B cell (primary cell): ENCODE results near the gene GARIN5A. TPM values are rescaled to one million over a fixed set of nuclear protein-coding genes. Genes with fewer than 3 reads are reported as not detected.
A peak's percentile ranks its signal among the peaks of the same experiment; 100 is the strongest.

Experiments used
- ATAC-seq: fragments of 200-7000 bp; cut with Tn5 transposase; one replicate; pipeline ENCODE4 v1.10.0; 2021; ENCODE audit warnings: low read depth, mild to moderate bottlenecking, moderate number of reproducible peaks, moderate library complexity
- CTCF ChIA-PET: fragments of 350-600 bp; sonication (Branson Sonifier 250); formaldehyde crosslinking; loops from one replicate; lab custom pipeline; 2021; ENCODE audit warnings: antibody characterized with exemption, inconsistent platforms; lab: Charles Lee
- POLR2A ChIA-PET: fragments of 350-600 bp; sonication (Branson Sonifier 250); formaldehyde crosslinking; loops from one replicate; lab custom pipeline; 2021; ENCODE audit warnings: antibody characterized with exemption; lab: Charles Lee
- DNase-seq: peaks from one replicate; pipeline ENCODE4 v3.0.0; 2013
- H2AFZ ChIP-seq: 2 replicates; pipeline ENCODE4 v1.6.1; 2012; ENCODE audit warnings: mild to moderate bottlenecking, low read depth, low read length; ENCODE audit not compliant: insufficient read depth, poor library complexity, severe bottlenecking
- H3K27ac ChIP-seq, 2 donors: 1 replicate in 1 of 2; 2 replicates in 1 of 2; pipeline ENCODE4 v1.5.1; 2012 to 2013; ENCODE audit warnings: low read length in 2 of 2, mild to moderate bottlenecking in 2 of 2, moderate library complexity in 1 of 2
- H3K27me3 ChIP-seq, 4 experiments: fragments of 200-600 bp in 1 of 4; sonication (generic) in 1 of 4; replicated peaks in 1 of 4; 1 replicate in 2 of 4; 2 replicates in 2 of 4; pipeline versions ENCODE4 v1.6.1 to v1.7.0; 2013 to 2016; ENCODE audit warnings: low read length in 3 of 4, mild to moderate bottlenecking in 2 of 4, mixed read lengths in 1 of 4, moderate library complexity in 1 of 4; ENCODE audit not compliant: insufficient read depth in 4 of 4, control insufficient read depth in 3 of 4; ENCODE audit errors: control extremely low read depth in 1 of 4
- H3K36me3 ChIP-seq, 2 experiments: replicated peaks in 1 of 2; 1 replicate in 1 of 2; 2 replicates in 1 of 2; pipeline versions ENCODE4 v1.6.1 to v1.7.1; 2013; ENCODE audit warnings: low read length in 1 of 2; ENCODE audit not compliant: insufficient read depth in 2 of 2, control insufficient read depth in 1 of 2; ENCODE audit errors: control extremely low read depth in 1 of 2, extremely low read depth in 1 of 2
- H3K4me1 ChIP-seq, 2 donors: fragments of 200-600 bp in 1 of 2; sonication (generic) in 1 of 2; 1 replicate in 1 of 2; 2 replicates in 1 of 2; pipeline versions ENCODE4 v1.5.1 to v1.6.1; 2013 to 2017; ENCODE audit warnings: low read length in 2 of 2; ENCODE audit not compliant: control insufficient read depth in 2 of 2, insufficient read depth in 2 of 2
- H3K4me2 ChIP-seq: replicated peaks from 2 replicates; pipeline ENCODE3; 2012; ENCODE audit warnings: mild to moderate bottlenecking, low read depth, low read length; ENCODE audit not compliant: poor library complexity, severe bottlenecking
- H3K4me3 ChIP-seq, 5 experiments: fragments of 200-600 bp in 1 of 5; sonication (generic) in 1 of 5; 1 replicate in 3 of 5; 2 replicates in 2 of 5; pipeline versions ENCODE4 v1.5.1 to v1.7.0; 2011 to 2016; ENCODE audit warnings: low read length in 4 of 5, mild to moderate bottlenecking in 4 of 5, low read depth in 2 of 5, control low read depth in 1 of 5, moderate library complexity in 1 of 5; ENCODE audit not compliant: insufficient read depth in 1 of 5; ENCODE audit errors: control extremely low read depth in 1 of 5, extremely low read depth in 1 of 5
- H3K79me2 ChIP-seq: fragments of 200-600 bp; sonication (generic); one replicate; pipeline ENCODE4 v1.6.0; 2016; ENCODE audit warnings: low read length; ENCODE audit not compliant: control insufficient read depth, insufficient read depth
- H3K9ac ChIP-seq: fragments of 200-600 bp; sonication (generic); 2 replicates; pipeline ENCODE4 v1.6.1; 2017; ENCODE audit warnings: mild to moderate bottlenecking, low read length, moderate library complexity
- H3K9me3 ChIP-seq, 3 donors: one replicate each; pipeline versions ENCODE4 v1.6.1 to v1.7.1; 2013; ENCODE audit warnings: low read length in 2 of 3; ENCODE audit not compliant: control insufficient read depth in 2 of 3, insufficient read depth in 1 of 3; ENCODE audit errors: control extremely low read depth in 1 of 3
- H4K20me1 ChIP-seq: 2 replicates; pipeline ENCODE4 v1.6.0; 2012; ENCODE audit warnings: mild to moderate bottlenecking, low read length; ENCODE audit not compliant: insufficient read depth, control insufficient read depth, poor library complexity, severe bottlenecking
- H3K27ac Mint-ChIP-seq: one replicate; pipeline ENCODE4 v1.8.0; 2021; ENCODE audit warnings: mixed read lengths
- H3K27me3 Mint-ChIP-seq: one replicate; pipeline ENCODE4 v1.8.0; 2021; ENCODE audit warnings: mixed read lengths
- H3K4me1 Mint-ChIP-seq: one replicate; pipeline ENCODE4 v1.8.0; 2021; ENCODE audit warnings: mixed read lengths
- H3K4me3 Mint-ChIP-seq: one replicate; pipeline ENCODE4 v1.8.0; 2021; ENCODE audit warnings: mixed read lengths
- H3K9me3 Mint-ChIP-seq: one replicate; pipeline ENCODE4 v1.8.0; 2022; ENCODE audit warnings: mixed read lengths; ENCODE audit not compliant: insufficient read depth
- EZH2 ChIP-seq: IDR thresholded peaks from 2 replicates; pipeline ENCODE4 v1.6.1; 2012; ENCODE audit warnings: borderline replicate concordance, low read depth, mild to moderate bottlenecking, moderate library complexity, low read length; ENCODE audit not compliant: insufficient read depth, poor library complexity, severe bottlenecking
- WGBS: methylation state at CpG from one replicate; pipeline ENCODE4 v1.1.5; 2013; ENCODE audit warnings: missing lambda C conversion rate; ENCODE audit not compliant: insufficient coverage; 5-methylcytosine and 5-hydroxymethylcytosine counted together
- intact Hi-C: fragments of 100-400 bp; cut with micrococcal nuclease; formaldehyde crosslinking; loops from one replicate; pipeline ENCODE4 v1.10.0; 2022
- polyA plus RNA-seq: library from polyadenylated mRNA; depleted of rRNA; stranded (reverse); fragments of >200 nt; gene quantifications from 2 replicates; pipeline ENCODE4 v1.2.3, GENCODE V29; 2012
- total RNA-seq, 2 donors: library from RNA; stranded (reverse); fragments of 120-200 nt in 1 of 2; gene quantifications; 1 replicate in 1 of 2; 2 replicates in 1 of 2; pipeline versions ENCODE4 v1.2.3 to v1.2.4, GENCODE V29; 2013 to 2022
- TF ChIP-seq, protein P1 (sequence below): fragments of 200-600 bp; IDR thresholded peaks from one replicate; pipeline ENCODE4 v1.8.0; 2022; ENCODE audit warnings: antibody characterized with exemption, mild to moderate bottlenecking

Gene GARIN5A
- total and polyA plus RNA-seq, 2 donors (not counting 1 experiment from before 2014, with no cell fraction given): 0.22 to 0.34 TPM

- H2AFZ ChIP-seq: peak overlapping the region; percentile 90
- H3K27me3 ChIP-seq: peaks cover 0 to 24% (median 2%) of the 10 kb centered on the region in 4 experiments
- Mint-ChIP-seq H3K27me3 (peaks cover 3% of the 10 kb centered on the region), H3K9me3 (no peaks in the 10 kb centered on the region), H3K4me3 (peak overlapping the region; percentile 96), H3K4me1 (peaks cover 17% of the 10 kb centered on the region), H3K27ac (peak overlapping the region; percentile 100)
- POLR2A ChIA-PET: interaction anchor here (0.6 to 1.2 kb wide), 8 partner anchors 51 to 294 kb away, joined by 3 to 10 read pairs (median 5); partner anchors contain the start of genes KCNC3, NR1H2 and POLD1
- peak overlapping the region; percentile 19 to 72 (median 57) for H3K4me3 ChIP-seq
- peak overlapping the region; percentile 87 to 98 for H3K27ac ChIP-seq
- CTCF ChIA-PET: interaction anchor here (0.8 to 1.7 kb wide), 5 partner anchors 33 to 182 kb away, joined by 3 to 6 read pairs (median 4); partner anchors contain the start of genes KCNC3 and POLD1
- H3K9me3 ChIP-seq: peaks cover 0 to 4% (median 0%) of the 10 kb centered on the region in 3 donors
- 12% methylated on average over 10 of the region's 10 CpGs for WGBS
- DNase-seq (no peak), ATAC-seq (no peak)
- H3K4me1 ChIP-seq: peaks cover 14 to 20% of the 10 kb centered on the region in 2 donors
- no peaks in the 10 kb centered on the region for H3K79me2 ChIP-seq
- intact Hi-C loops: loop anchor here (1.0 to 2.0 kb wide), 5 partner anchors 78 to 598 kb away; partner anchors contain the start of genes CTU1, MYBPC2 and NR1H2
- H3K36me3 ChIP-seq: no peaks in the 10 kb centered on the region
- H3K9ac ChIP-seq: peak overlapping the region; percentile 63
- TF ChIP-seq EZH2: no peak
- TF ChIP-seq, protein P1, sequence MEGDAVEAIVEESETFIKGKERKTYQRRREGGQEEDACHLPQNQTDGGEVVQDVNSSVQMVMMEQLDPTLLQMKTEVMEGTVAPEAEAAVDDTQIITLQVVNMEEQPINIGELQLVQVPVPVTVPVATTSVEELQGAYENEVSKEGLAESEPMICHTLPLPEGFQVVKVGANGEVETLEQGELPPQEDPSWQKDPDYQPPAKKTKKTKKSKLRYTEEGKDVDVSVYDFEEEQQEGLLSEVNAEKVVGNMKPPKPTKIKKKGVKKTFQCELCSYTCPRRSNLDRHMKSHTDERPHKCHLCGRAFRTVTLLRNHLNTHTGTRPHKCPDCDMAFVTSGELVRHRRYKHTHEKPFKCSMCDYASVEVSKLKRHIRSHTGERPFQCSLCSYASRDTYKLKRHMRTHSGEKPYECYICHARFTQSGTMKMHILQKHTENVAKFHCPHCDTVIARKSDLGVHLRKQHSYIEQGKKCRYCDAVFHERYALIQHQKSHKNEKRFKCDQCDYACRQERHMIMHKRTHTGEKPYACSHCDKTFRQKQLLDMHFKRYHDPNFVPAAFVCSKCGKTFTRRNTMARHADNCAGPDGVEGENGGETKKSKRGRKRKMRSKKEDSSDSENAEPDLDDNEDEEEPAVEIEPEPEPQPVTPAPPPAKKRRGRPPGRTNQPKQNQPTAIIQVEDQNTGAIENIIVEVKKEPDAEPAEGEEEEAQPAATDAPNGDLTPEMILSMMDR: no peak
- H4K20me1 ChIP-seq: no peaks in the 10 kb centered on the region
- peak overlapping the region; percentile 91 for H3K4me2 ChIP-seq
These were observed 34.0 kb upstream of the GARIN5A start for GRCh38 chr19:50510700-50511068.

GRCh38 chr19:50510121-50510670 is 33.5 kb upstream of the GARIN5A start:
- intact Hi-C loops: loop anchor here (2.0 kb wide), 1 partner anchor 77 kb away; the partner anchor contains the start of gene MYBPC2
- H3K9ac ChIP-seq: peak overlapping the region; percentile 63
- peak overlapping the region in 4 of 5 experiments; percentile 45 to 72 (median 62) for H3K4me3 ChIP-seq
- peak overlapping the region; percentile 91 for H3K4me2 ChIP-seq
- ChIA-PET POLR2A (no interaction called here), CTCF (interaction anchor here (0.7 kb wide), 1 partner anchor 142 kb away, joined by 3 read pairs; no protein-coding TSS in a partner anchor)
- ATAC-seq (no peak), DNase-seq (peak; percentile 49)
- no peaks in the 10 kb centered on the region for H3K9me3 Mint-ChIP-seq
- H3K36me3 ChIP-seq: no peaks in the 10 kb centered on the region
- peaks cover 3% of the 10 kb centered on the region for H3K27me3 Mint-ChIP-seq
- peaks cover 17% of the 10 kb centered on the region for H3K4me1 Mint-ChIP-seq
- peak overlapping the region; percentile 100 for H3K27ac Mint-ChIP-seq
- peaks cover 0 to 19% (median 2%) of the 10 kb centered on the region in 4 experiments for H3K27me3 ChIP-seq
- no peaks in the 10 kb centered on the region for H3K79me2 ChIP-seq
- H4K20me1 ChIP-seq: no peaks in the 10 kb centered on the region
- peaks cover 0 to 4% (median 0%) of the 10 kb centered on the region in 3 donors for H3K9me3 ChIP-seq
- 82% methylated on average over 25 of the region's 26 CpGs for WGBS
- H3K27ac ChIP-seq: peak overlapping the region; percentile 87 to 98
- TF ChIP-seq, protein P1: no peak
- H3K4me3 Mint-ChIP-seq: peak overlapping the region; percentile 96
- H2AFZ ChIP-seq: peak overlapping the region; percentile 90
- peaks cover 14 to 20% of the 10 kb centered on the region in 2 donors for H3K4me1 ChIP-seq
